PC-3 (cell line): Measurements from ENCODE around the gene BDH1. TPM values are rescaled to one million over a fixed set of nuclear protein-coding genes. Genes with fewer than 3 reads are reported as not detected.

ENCODE experiments used
- ATAC-seq: fragments of 200-7000 bp; cut with Tn5 transposase; 2 replicates; pipeline ENCODE4 v1.9.1; 2020; ENCODE audit warnings: mild to moderate bottlenecking, moderate library complexity
- BruUV-seq: library from RNA; stranded (reverse); fragments of 400-500 nt; replicated peaks from 2 replicates; lab custom pipeline; 2021; lab: Mats Ljungman, UMichigan
- CTCF ChIA-PET: fragments of 300-600 bp; sonication (Branson Sonifier 250); formaldehyde crosslinking; loops from one replicate; lab custom pipeline; 2022; ENCODE audit warnings: antibody characterized with exemption; lab: Charles Lee
- POLR2A ChIA-PET: fragments of 300-600 bp; sonication (Branson Sonifier 250); formaldehyde crosslinking; loops from one replicate; lab custom pipeline; 2022; ENCODE audit warnings: antibody characterized with exemption; ENCODE audit not compliant: unreplicated experiment; lab: Charles Lee
- DNase-seq: peaks from one replicate; pipeline ENCODE4 v3.0.0-alpha.2; 2015
- H2AFZ ChIP-seq: fragments of 300-600 bp; sonication (generic); 2 replicates; pipeline ENCODE4 v1.6.0; 2016; ENCODE audit warnings: antibody characterized with exemption, low read length
- H3F3A ChIP-seq: fragments of 300-600 bp; sonication (generic); one replicate; pipeline ENCODE4 v1.6.0; 2017; ENCODE audit warnings: antibody characterized with exemption, low read length, control low read depth, mild to moderate bottlenecking; ENCODE audit not compliant: unreplicated experiment
- H3K27ac ChIP-seq: fragments of 300-600 bp; sonication (generic); 2 replicates; pipeline ENCODE4 v1.5.1; 2016; ENCODE audit warnings: mild to moderate bottlenecking, low read length
- H3K27me3 ChIP-seq: fragments of 300-600 bp; sonication (generic); 2 replicates; pipeline ENCODE4 v1.6.1; 2016; ENCODE audit warnings: low read length, mixed read lengths
- H3K36me3 ChIP-seq: fragments of 300-600 bp; sonication (generic); 2 replicates; pipeline ENCODE4 v1.6.1; 2016; ENCODE audit warnings: low read depth, mixed run types, low read length, mixed read lengths
- H3K4me1 ChIP-seq: fragments of 300-600 bp; sonication (generic); 2 replicates; pipeline ENCODE4 v1.5.1; 2016; ENCODE audit warnings: low read length; ENCODE audit not compliant: insufficient read depth
- H3K4me2 ChIP-seq: fragments of 300-600 bp; sonication (generic); 2 replicates; pipeline ENCODE4 v1.6.0; 2016; ENCODE audit warnings: low read length
- H3K4me3 ChIP-seq: fragments of 300-600 bp; sonication (generic); 2 replicates; pipeline ENCODE4 v1.5.1; 2016; ENCODE audit warnings: mild to moderate bottlenecking, low read length, mixed read lengths
- H3K79me2 ChIP-seq: fragments of 300-600 bp; sonication (generic); 2 replicates; pipeline ENCODE4 v1.6.1; 2017; ENCODE audit warnings: low read length, mixed read lengths
- H3K9ac ChIP-seq: fragments of 300-600 bp; sonication (generic); 2 replicates; pipeline ENCODE4 v1.6.0; 2016; ENCODE audit warnings: mild to moderate bottlenecking, low read length
- H3K9me2 ChIP-seq: fragments of 300-600 bp; sonication (generic); replicated peaks from 2 replicates; pipeline ENCODE4 v1.6.1; 2016; ENCODE audit warnings: mixed run types, low read length, mixed read lengths
- H3K9me3 ChIP-seq: fragments of 300-600 bp; sonication (generic); 2 replicates; pipeline ENCODE4 v1.6.1; 2016; ENCODE audit warnings: low read length, mixed read lengths
- H4K20me1 ChIP-seq: fragments of 300-600 bp; sonication (generic); 2 replicates; pipeline ENCODE4 v1.6.1; 2016; ENCODE audit warnings: low read length, mixed read lengths
- EZH2 ChIP-seq: fragments of 300-600 bp; sonication (generic); IDR thresholded peaks from one replicate; pipeline ENCODE4 v1.6.1; 2017; ENCODE audit warnings: antibody characterized with exemption, mild to moderate bottlenecking, low read length; ENCODE audit not compliant: unreplicated experiment
- EZH2phosphoT487 ChIP-seq: fragments of 300-600 bp; sonication (generic); IDR thresholded peaks from 2 replicates; pipeline ENCODE4 v1.6.1; 2018; ENCODE audit warnings: mild to moderate bottlenecking, antibody characterized with exemption, low read length, borderline replicate concordance
- intact Hi-C: fragments of 100-400 bp; cut with micrococcal nuclease; formaldehyde crosslinking; loops from 2 replicates; pipeline ENCODE4 v1.9.0; 2023
- total RNA-seq: library from RNA; depleted of rRNA; stranded (reverse); fragments of >200 nt; gene quantifications from 2 replicates; pipeline ENCODE4 v1.2.3, GENCODE V29; 2014
- TF ChIP-seq, protein P1 (sequence below): fragments of 300-600 bp; sonication (generic); conservative IDR thresholded peaks from 2 replicates; pipeline ENCODE4 v1.5.1; 2017; ENCODE audit warnings: antibody characterized with exemption, low read depth, mild to moderate bottlenecking, low read length

BDH1 gene
- total RNA-seq, 1 experiment from 2014 or later = 10.6 TPM

DNA sequence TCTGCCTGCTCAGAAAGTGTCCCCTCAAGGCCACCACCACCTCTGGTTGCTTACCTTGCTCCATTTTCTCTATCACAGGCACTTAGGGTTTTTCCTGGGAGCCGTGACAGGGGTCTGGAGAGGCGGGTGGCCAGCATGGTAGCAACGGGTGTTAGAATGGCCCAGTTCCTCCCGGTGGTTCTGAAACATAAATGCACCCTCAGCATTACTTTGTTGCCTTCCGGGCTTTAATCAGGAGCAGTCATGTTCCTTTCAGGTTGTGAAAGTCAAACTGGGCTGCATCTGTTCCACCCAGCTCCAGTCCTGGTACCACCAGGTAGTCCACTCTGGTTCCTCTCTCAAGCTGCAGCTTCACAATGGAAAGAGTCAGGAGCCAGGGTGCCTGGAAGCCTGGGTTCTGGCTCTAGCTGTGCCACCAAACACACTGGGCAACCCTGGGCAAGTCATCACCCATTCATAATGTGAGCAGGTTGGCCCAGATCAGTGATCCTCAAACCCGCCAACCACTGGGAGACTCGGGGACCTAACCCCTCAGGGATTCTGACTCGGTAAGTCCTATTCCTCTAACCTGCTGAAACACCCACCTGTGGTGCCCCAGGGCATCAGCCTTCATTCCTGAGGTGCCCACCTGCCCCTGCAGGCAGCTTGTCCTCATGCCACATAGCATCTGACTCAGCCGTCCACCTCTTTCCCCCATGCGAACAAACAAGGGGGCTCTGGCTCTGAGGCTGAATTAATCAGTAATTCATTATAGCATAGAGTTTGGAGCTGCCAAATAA lies 9.3 kb downstream of the BDH1 start:
- ATAC-seq = no peak
- peaks cover 4% of the 10 kb centered on the region; the same call in 1 of the 2 replicates for H3K4me1 ChIP-seq
- CTCF ChIA-PET = no interaction called here
- H3K79me2 ChIP-seq = no peaks in the 10 kb centered on the region
- H2AFZ ChIP-seq = no peak overlapping the region
- H3K4me3 ChIP-seq = no peak overlapping the region
- H3F3A ChIP-seq = no peaks in the 10 kb centered on the region
- POLR2A ChIA-PET = no interaction called here
- H3K27me3 ChIP-seq = no peaks in the 10 kb centered on the region
- H3K9me2 ChIP-seq = no peaks in the 10 kb centered on the region
- no peaks in the 10 kb centered on the region for H4K20me1 ChIP-seq
- BruUV-seq = no TSS peak
- no peaks in the 10 kb centered on the region for H3K9me3 ChIP-seq
- DNase-seq = no peak
- TF ChIP-seq EZH2phosphoT487 = no peak
- TF ChIP-seq, protein P1, sequence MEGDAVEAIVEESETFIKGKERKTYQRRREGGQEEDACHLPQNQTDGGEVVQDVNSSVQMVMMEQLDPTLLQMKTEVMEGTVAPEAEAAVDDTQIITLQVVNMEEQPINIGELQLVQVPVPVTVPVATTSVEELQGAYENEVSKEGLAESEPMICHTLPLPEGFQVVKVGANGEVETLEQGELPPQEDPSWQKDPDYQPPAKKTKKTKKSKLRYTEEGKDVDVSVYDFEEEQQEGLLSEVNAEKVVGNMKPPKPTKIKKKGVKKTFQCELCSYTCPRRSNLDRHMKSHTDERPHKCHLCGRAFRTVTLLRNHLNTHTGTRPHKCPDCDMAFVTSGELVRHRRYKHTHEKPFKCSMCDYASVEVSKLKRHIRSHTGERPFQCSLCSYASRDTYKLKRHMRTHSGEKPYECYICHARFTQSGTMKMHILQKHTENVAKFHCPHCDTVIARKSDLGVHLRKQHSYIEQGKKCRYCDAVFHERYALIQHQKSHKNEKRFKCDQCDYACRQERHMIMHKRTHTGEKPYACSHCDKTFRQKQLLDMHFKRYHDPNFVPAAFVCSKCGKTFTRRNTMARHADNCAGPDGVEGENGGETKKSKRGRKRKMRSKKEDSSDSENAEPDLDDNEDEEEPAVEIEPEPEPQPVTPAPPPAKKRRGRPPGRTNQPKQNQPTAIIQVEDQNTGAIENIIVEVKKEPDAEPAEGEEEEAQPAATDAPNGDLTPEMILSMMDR = no peak
- TF ChIP-seq EZH2 = no peak
- H3K36me3 ChIP-seq = no peaks in the 10 kb centered on the region
- no peak overlapping the region for H3K9ac ChIP-seq
- intact Hi-C loops = no loop called here
- no peak overlapping the region for H3K27ac ChIP-seq
- H3K4me2 ChIP-seq = no peak overlapping the region

DNA sequence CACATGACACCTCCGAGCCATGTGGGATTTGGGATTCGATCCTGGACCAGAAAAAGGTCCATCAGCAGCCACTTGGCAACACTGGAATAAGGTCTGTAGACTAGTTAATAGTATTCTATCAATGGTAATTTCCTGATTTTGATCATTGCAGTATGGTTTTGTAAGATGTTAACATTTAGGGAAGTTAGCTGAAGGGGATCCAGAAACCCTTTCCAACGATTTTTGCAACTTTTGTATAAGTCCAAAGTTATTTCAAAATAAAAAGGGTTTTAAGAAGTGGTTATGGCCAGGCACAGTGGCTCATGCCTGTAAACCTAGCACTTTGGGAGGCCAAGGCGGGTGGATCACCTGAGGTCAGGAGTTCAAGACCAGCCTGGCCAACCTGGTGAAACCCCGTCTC lies 10.2 kb downstream of the BDH1 start:
- no peaks in the 10 kb centered on the region for H3F3A ChIP-seq
- no peaks in the 10 kb centered on the region for H3K9me3 ChIP-seq
- ATAC-seq (no peak), DNase-seq (no peak)
- CTCF ChIA-PET = no interaction called here
- H3K9ac ChIP-seq = no peak overlapping the region
- H3K4me2 ChIP-seq = no peak overlapping the region
- peaks cover 13% of the 10 kb centered on the region for H3K4me1 ChIP-seq
- H3K27ac ChIP-seq = no peak overlapping the region
- intact Hi-C loops = no loop called here
- H3K27me3 ChIP-seq = no peaks in the 10 kb centered on the region
- H3K79me2 ChIP-seq = no peaks in the 10 kb centered on the region
- H4K20me1 ChIP-seq = no peaks in the 10 kb centered on the region
- no TSS peak for BruUV-seq
- H2AFZ ChIP-seq = no peak overlapping the region
- TF ChIP-seq EZH2phosphoT487 (no peak), EZH2 (no peak)
- TF ChIP-seq, protein P1 = no peak
- H3K4me3 ChIP-seq = no peak overlapping the region
- POLR2A ChIA-PET = no interaction called here
- H3K9me2 ChIP-seq = no peaks in the 10 kb centered on the region
- no peaks in the 10 kb centered on the region for H3K36me3 ChIP-seq

DNA sequence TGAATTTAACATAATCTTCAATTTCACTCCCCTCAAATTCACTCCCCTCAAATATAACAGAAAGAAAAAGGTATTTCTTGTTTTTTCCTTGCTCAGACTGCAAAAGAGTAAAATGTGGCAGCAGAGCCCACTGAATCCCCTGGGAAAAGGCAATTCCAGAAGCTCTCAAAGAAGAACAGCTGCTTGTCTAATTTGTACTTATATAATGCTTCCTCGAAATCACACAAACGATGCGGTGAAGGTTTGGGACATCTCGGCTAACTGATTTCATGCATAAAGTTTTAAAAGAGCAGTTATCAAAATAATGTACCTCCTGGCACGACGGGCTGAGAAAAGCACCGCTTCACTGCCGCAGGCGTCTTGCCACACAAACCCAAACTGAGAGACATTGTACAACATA lies 10.7 kb downstream of the BDH1 start:
- Histone ChIP-seq H3K4me2 (no peak overlapping the region), H3K9me3 (no peaks in the 10 kb centered on the region), H3K79me2 (no peaks in the 10 kb centered on the region), H3K9ac (no peak overlapping the region), H3K36me3 (no peaks in the 10 kb centered on the region), H3K4me1 (peaks cover 17% of the 10 kb centered on the region), H3K27ac (no peak overlapping the region), H4K20me1 (no peaks in the 10 kb centered on the region), H3K9me2 (no peaks in the 10 kb centered on the region), H3K27me3 (no peaks in the 10 kb centered on the region), H3F3A (no peaks in the 10 kb centered on the region), H3K4me3 (no peak overlapping the region), H2AFZ (no peak overlapping the region)
- ChIA-PET POLR2A (no interaction called here), CTCF (no interaction called here)
- intact Hi-C loops = no loop called here
- ATAC-seq (no peak), DNase-seq (no peak)
- TF ChIP-seq EZH2 (no peak), EZH2phosphoT487 (no peak)
- TF ChIP-seq, protein P1 = no peak
- no TSS peak for BruUV-seq
